ENCODE measurements around the gene FMN1.

FMN1 gene

GRCh38 chr15:32825219-32825618 lies 369.3 kb downstream of the FMN1 start:
- DNase-seq (ENCODE audit: low read depth), result no peak

- DNase-seq (ENCODE audit: low read depth), result no peak
Measured at GRCh38 chr15:32824777-32825176, 369.7 kb downstream of the FMN1 start.

GRCh38 chr15:32823750-32824149 lies 370.8 kb downstream of the FMN1 start:
- no peak for DNase-seq (ENCODE audit: low read depth)

GRCh38 chr15:32822739-32823138 lies 371.8 kb downstream of the FMN1 start:
- no peak for DNase-seq (ENCODE audit: low read depth)

GRCh38 chr15:32819448-32819847 lies 375.1 kb downstream of the FMN1 start:
- DNase-seq (ENCODE audit: low read depth), result no peak

- DNase-seq (ENCODE audit: low read depth), result no peak
Measured at GRCh38 chr15:32818758-32819447, 375.6 kb downstream of the FMN1 start.

GRCh38 chr15:32817577-32817976 lies 376.9 kb downstream of the FMN1 start:
- DNase-seq (ENCODE audit: low read depth), result no peak

- no peak for DNase-seq (ENCODE audit: low read depth)
Measured at GRCh38 chr15:32807331-32807730, 387.2 kb downstream of the FMN1 start.

GRCh38 chr15:32803631-32804030 lies 390.9 kb downstream of the FMN1 start:
- DNase-seq (ENCODE audit: low read depth), result no peak

- DNase-seq (ENCODE audit: low read depth), result no peak
Measured at GRCh38 chr15:32802286-32802936, 392.1 kb downstream of the FMN1 start.

- no peak for DNase-seq (ENCODE audit: low read depth)
Measured at GRCh38 chr15:32799936-32800535, 394.5 kb downstream of the FMN1 start.

GRCh38 chr15:32796856-32797255 lies 397.7 kb downstream of the FMN1 start:
- DNase-seq (ENCODE audit: low read depth), result no peak

- no peak for DNase-seq (ENCODE audit: low read depth)
Measured at GRCh38 chr15:32794973-32795372, 399.5 kb downstream of the FMN1 start.

GRCh38 chr15:32792436-32792835 lies 402.1 kb downstream of the FMN1 start:
- no peak for DNase-seq (ENCODE audit: low read depth)

- DNase-seq (ENCODE audit: low read depth), result no peak
Measured at GRCh38 chr15:32790352-32790999, 404.0 kb downstream of the FMN1 start.

GRCh38 chr15:32787949-32788348 lies 406.6 kb downstream of the FMN1 start:
- DNase-seq (ENCODE audit: low read depth), result no peak

GRCh38 chr15:32786906-32787305 lies 407.6 kb downstream of the FMN1 start:
- DNase-seq (ENCODE audit: low read depth), result no peak

GRCh38 chr15:32784581-32784980 lies 409.9 kb downstream of the FMN1 start:
- no peak for DNase-seq (ENCODE audit: low read depth)

GRCh38 chr15:32781781-32782180 lies 412.7 kb downstream of the FMN1 start:
- no peak for DNase-seq (ENCODE audit: low read depth)

- DNase-seq (ENCODE audit: low read depth), result no peak
Measured at GRCh38 chr15:32778391-32779176, 415.9 kb downstream of the FMN1 start.

- no peak for DNase-seq (ENCODE audit: low read depth)
Measured at GRCh38 chr15:32775103-32775502, 419.4 kb downstream of the FMN1 start.

GRCh38 chr15:32774022-32774421 lies 420.5 kb downstream of the FMN1 start:
- DNase-seq (ENCODE audit: low read depth), result no peak
